ENCODE measurements around the gene MED8. TPM values are rescaled to one million over a fixed set of nuclear protein-coding genes. Genes with fewer than 3 reads are reported as not detected.

Gene MED8
- total RNA-seq, 1 experiment from 2014 or later: 36.0 TPM

GRCh38 chr1:43421976-43422750 lies 32.6 kb upstream of the MED8 start (continued):
- TF ChIP-seq ZFX (IDR thresholded peaks at IDR 0.05): no peak
- TF ChIP-seq POLR2AphosphoS5 (IDR thresholded peaks at IDR 0.05; ENCODE audit: low read depth, low read length): no peak
- TF ChIP-seq ZBTB33 (IDR thresholded peaks at IDR 0.05; ENCODE audit: extremely low read depth, insufficient replicate concordance, low read length): no peak
- no peak for TF ChIP-seq JUND (IDR thresholded peaks at IDR 0.05)

- intact Hi-C loops (cut with micrococcal nuclease): no loop called here
- POLR2A ChIA-PET: no interaction called here
- TF ChIP-seq CEBPB (IDR thresholded peaks at IDR 0.05; ENCODE audit: low read depth) (no peak), ZFX (IDR thresholded peaks at IDR 0.05) (no peak), FOSL1 (IDR thresholded peaks at IDR 0.05; ENCODE audit: low read depth) (no peak), ATF3 (IDR thresholded peaks at IDR 0.05) (no peak), MAX (IDR thresholded peaks at IDR 0.05) (no peak), POLR2A (IDR thresholded peaks at IDR 0.05; ENCODE audit: borderline replicate concordance, extremely low read depth, insufficient read depth, insufficient read length) (no peak), ZNF274 (IDR thresholded peaks at IDR 0.05; ENCODE audit: low read depth, low read length) (no peak), SRF (IDR thresholded peaks at IDR 0.05; ENCODE audit: low read depth) (no peak), RAD21 (IDR thresholded peaks at IDR 0.05; ENCODE audit: low read depth) (no peak), EZH2 (IDR thresholded peaks at IDR 0.05) (no peak), CTCF (IDR thresholded peaks at IDR 0.05 in 2 of 3, conservative IDR thresholded peaks at IDR 0.05 in 1 of 3; ENCODE audit: borderline replicate concordance in 1 of 3, insufficient read depth in 1 of 3, low read depth in 2 of 3, low read length in 2 of 3) (no peak), REST (IDR thresholded peaks at IDR 0.05; ENCODE audit: low read depth) (no peak), TCF7L2 (IDR thresholded peaks at IDR 0.05; ENCODE audit: borderline replicate concordance, extremely low read depth, insufficient read depth, insufficient read length) (no peak), SP1 (IDR thresholded peaks at IDR 0.05; ENCODE audit: low read depth) (no peak)
- no peak for DNase-seq (ENCODE audit: low read depth, low spot score)
- RAD21 ChIA-PET (ENCODE audit: low non-redundant PET in 1 of 2, low total read pairs in 2 of 2, uncharacterized antibody in 2 of 2, unreplicated experiment in 2 of 2): no interaction called here
- H3K4me1 ChIP-seq (ENCODE audit: control insufficient read depth in 1 of 2, insufficient read depth in 2 of 2, low read length in 2 of 2): peaks cover 8 to 31% of the 10 kb centered on the region in 2 experiments
- no peaks in the 10 kb centered on the region for H3K79me2 ChIP-seq (ENCODE audit: insufficient read depth, low read length)
- CTCF ChIA-PET: no interaction called here
- H3K4me3 ChIP-seq (replicated peaks in 1 of 2; ENCODE audit: low read depth in 1 of 2, low read length in 2 of 2): no peak overlapping the region
- no peaks in the 10 kb centered on the region for H4K20me1 ChIP-seq (ENCODE audit: insufficient read depth)
- no TSS peak for BruUV-seq (replicated peaks)
- no peaks in the 10 kb centered on the region for H3K9me2 ChIP-seq (ENCODE audit: insufficient read depth)
- peaks cover 13 to 24% of the 10 kb centered on the region in 2 experiments; a peak in 3 of 4 replicates for H3K36me3 ChIP-seq (ENCODE audit: control insufficient read depth in 1 of 2, insufficient read depth in 2 of 2, low read length in 2 of 2)
- H3K9ac ChIP-seq (ENCODE audit: low read length): no peak overlapping the region
- H2AFZ ChIP-seq (ENCODE audit: low read depth, low read length, poor library complexity, severe bottlenecking): no peak overlapping the region
- no peaks in the 10 kb centered on the region for H3K9me3 ChIP-seq (ENCODE audit: control insufficient read depth in 1 of 2, insufficient read depth in 1 of 2, low read depth in 1 of 2, low read length in 2 of 2)
- no peak for ATAC-seq
- no peak overlapping the region for H3K4me2 ChIP-seq (ENCODE audit: low read length)
- no peaks in the 10 kb centered on the region for H3K27me3 ChIP-seq (ENCODE audit: insufficient read depth, low read length)
- no peak overlapping the region for H3K27ac ChIP-seq (ENCODE audit: low read depth, low read length)
Measured at GRCh38 chr1:43421396-43421795, 31.8 kb upstream of the MED8 start.

Measured in HCT116 (cell line).